ENCODE results near the gene MMP1.
A peak's percentile ranks its signal among the peaks of the same experiment; 100 is the strongest.

The MMP1 gene

GRCh38 chr11:102763440-102763839 is 34.5 kb downstream of the MMP1 start:
- no peak for TF ChIP-seq CREB1 (IDR thresholded peaks at IDR 0.05; ENCODE audit: low read depth)
- TF ChIP-seq TEAD4 (IDR thresholded peaks at IDR 0.05), result no peak
- no peak for TF ChIP-seq USF1 (IDR thresholded peaks at IDR 0.05)

- TF ChIP-seq TEAD4 (IDR thresholded peaks at IDR 0.05) (no peak), EGR1 (IDR thresholded peaks at IDR 0.05) (no peak), YY1 (IDR thresholded peaks at IDR 0.05; ENCODE audit: low read depth) (no peak), ZBTB7A (IDR thresholded peaks at IDR 0.05; ENCODE audit: low read depth) (no peak), RAD21 (IDR thresholded peaks at IDR 0.05; ENCODE audit: low read depth) (no peak), NFIC (IDR thresholded peaks at IDR 0.05) (no peak), MAX (IDR thresholded peaks at IDR 0.05) (no peak), CREB1 (IDR thresholded peaks at IDR 0.05; ENCODE audit: low read depth) (no peak), CEBPB (IDR thresholded peaks at IDR 0.05) (no peak), EP300 (IDR thresholded peaks at IDR 0.05; ENCODE audit: borderline replicate concordance) (no peak), TCF12 (IDR thresholded peaks at IDR 0.05; ENCODE audit: low read depth) (no peak), REST (IDR thresholded peaks at IDR 0.05; ENCODE audit: low read depth) (no peak)
Observed at GRCh38 chr11:102762361-102762767, 35.6 kb downstream of the MMP1 start.

- TF ChIP-seq EGR1 (IDR thresholded peaks at IDR 0.05), result no peak
- TF ChIP-seq TEAD4 (IDR thresholded peaks at IDR 0.05), result peak; percentile 19; the same call in 1 of the 2 replicates
Observed at GRCh38 chr11:102761646-102762238, 36.2 kb downstream of the MMP1 start.

- TF ChIP-seq YY1 (IDR thresholded peaks at IDR 0.05; ENCODE audit: low read depth), result no peak
- TF ChIP-seq CEBPB (IDR thresholded peaks at IDR 0.05), result 0 out of 2 replicates have a peak, but pooled peaks have one; percentile 26
- no peak for TF ChIP-seq RAD21 (IDR thresholded peaks at IDR 0.05; ENCODE audit: low read depth)
- TF ChIP-seq USF1 (IDR thresholded peaks at IDR 0.05), result no peak
- TF ChIP-seq MAX (IDR thresholded peaks at IDR 0.05), result no peak
Observed at GRCh38 chr11:102760344-102761035, 37.5 kb downstream of the MMP1 start.

GRCh38 chr11:102757823-102758549 is 40.0 kb downstream of the MMP1 start:
- TF ChIP-seq TAF1 (IDR thresholded peaks at IDR 0.05; ENCODE audit: low read depth) (no peak), FOXM1 (IDR thresholded peaks at IDR 0.05; ENCODE audit: borderline replicate concordance, low read depth) (no peak), REST (IDR thresholded peaks at IDR 0.05; ENCODE audit: low read depth) (no peak), TCF12 (IDR thresholded peaks at IDR 0.05; ENCODE audit: low read depth) (no peak), YY1 (IDR thresholded peaks at IDR 0.05; ENCODE audit: low read depth) (no peak), ZBTB7A (IDR thresholded peaks at IDR 0.05; ENCODE audit: low read depth) (no peak), TEAD4 (IDR thresholded peaks at IDR 0.05) (no peak), MAX (IDR thresholded peaks at IDR 0.05) (no peak), CREB1 (IDR thresholded peaks at IDR 0.05; ENCODE audit: low read depth) (no peak), CEBPB (IDR thresholded peaks at IDR 0.05) (no peak), NFIC (IDR thresholded peaks at IDR 0.05) (no peak), RAD21 (IDR thresholded peaks at IDR 0.05; ENCODE audit: low read depth) (no peak), EGR1 (IDR thresholded peaks at IDR 0.05) (no peak), USF1 (IDR thresholded peaks at IDR 0.05) (no peak), EP300 (IDR thresholded peaks at IDR 0.05; ENCODE audit: borderline replicate concordance) (no peak)
